ENCODE data around the gene SLC25A21.

Gene SLC25A21

DNA sequence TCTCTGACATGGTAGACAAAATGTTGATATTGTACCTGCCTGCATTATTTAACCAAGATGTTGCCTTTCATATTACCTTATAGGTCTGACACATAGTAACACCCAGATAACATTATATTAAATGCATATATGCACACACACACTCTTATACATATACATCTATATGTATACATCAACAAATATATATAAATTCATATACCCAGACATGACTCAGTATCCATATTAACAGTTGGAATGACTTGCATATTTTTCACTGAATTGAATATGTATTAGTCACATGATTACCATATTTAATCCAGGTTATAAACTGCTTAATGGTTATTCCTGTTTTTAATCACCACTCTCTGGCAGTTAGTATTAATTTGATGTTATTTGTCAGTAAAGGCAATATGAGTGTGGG lies 425.5 kb downstream of the SLC25A21 start:
- no peak overlapping the region for H3K4me2 ChIP-seq (ENCODE audit: insufficient read depth, low read length, poor library complexity, severe bottlenecking)
- H2AK5ac ChIP-seq (ENCODE audit: low read depth, low read length): no peak overlapping the region
- no peak overlapping the region for H4K91ac ChIP-seq (ENCODE audit: low read depth, low read length, poor library complexity)
- no peaks in the 10 kb centered on the region for H3K4me1 ChIP-seq (ENCODE audit: control insufficient read depth in 2 of 2, insufficient read depth in 1 of 2, low read depth in 1 of 2, low read length in 2 of 2)
- no peak overlapping the region for H2BK120ac ChIP-seq (ENCODE audit: low read depth, low read length)
- no peak overlapping the region for H2BK5ac ChIP-seq (ENCODE audit: low read length)
- H3K27me3 ChIP-seq (ENCODE audit: control insufficient read depth in 3 of 3, insufficient read depth in 3 of 3, low read depth in 1 of 3, low read length in 3 of 3): no peaks in the 10 kb centered on the region
- no peak overlapping the region for H2BK12ac ChIP-seq (ENCODE audit: low read length)
- no peaks in the 10 kb centered on the region for H3K79me1 ChIP-seq (ENCODE audit: low read depth, low read length)
- H2BK15ac ChIP-seq (ENCODE audit: low read length): no peak overlapping the region
- H2AFZ ChIP-seq (ENCODE audit: low read length): no peak overlapping the region
- no peak overlapping the region for H3K4ac ChIP-seq (ENCODE audit: low read length)
- no peak overlapping the region for H3K23ac ChIP-seq (ENCODE audit: low read depth, low read length, poor library complexity)
- H3K36me3 ChIP-seq (replicated peaks in 1 of 2; ENCODE audit: control insufficient read depth in 2 of 2, insufficient read depth in 2 of 2, low read length in 2 of 2): no peaks in the 10 kb centered on the region
- H3K18ac ChIP-seq (ENCODE audit: low read length): no peak overlapping the region
- no peak overlapping the region for H4K8ac ChIP-seq (ENCODE audit: low read depth, low read length)
- no peak overlapping the region for H3K9ac ChIP-seq (ENCODE audit: low read depth, low read length, poor library complexity)
- H3K14ac ChIP-seq (ENCODE audit: low read length): no peak overlapping the region
- no peak overlapping the region for H3K27ac ChIP-seq (replicated peaks; ENCODE audit: low read length)
- no peak overlapping the region for H3K4me3 ChIP-seq (ENCODE audit: low read length in 2 of 2)
- H3K9me3 ChIP-seq (replicated peaks in 1 of 2; ENCODE audit: control insufficient read depth in 2 of 2, insufficient read depth in 1 of 2, low read depth in 1 of 2, low read length in 2 of 2): peaks cover 0 to 2% of the 10 kb centered on the region in 2 donors
- no peak for DNase-seq (ENCODE audit: low spot score)

DNA sequence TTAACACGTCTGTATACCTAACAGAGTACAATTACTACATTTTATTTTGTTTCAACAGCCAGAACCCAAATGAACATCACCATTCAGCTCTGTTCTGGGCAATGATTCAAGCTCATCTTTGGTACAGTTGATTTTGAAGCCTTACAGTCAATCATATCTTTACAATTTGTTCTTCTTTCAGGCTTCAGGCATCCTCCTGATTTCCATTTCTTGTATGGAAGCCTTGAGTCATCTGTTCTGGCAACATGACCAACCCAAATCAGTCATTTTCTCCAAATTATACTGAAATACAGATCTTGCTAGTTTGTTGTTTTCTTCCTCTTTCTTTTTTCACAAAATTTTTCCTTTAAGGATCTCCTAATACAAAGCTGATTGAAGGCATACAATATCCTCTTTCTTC lies 430.5 kb downstream of the SLC25A21 start:
- no peaks in the 10 kb centered on the region for H3K4me1 ChIP-seq (ENCODE audit: control insufficient read depth in 2 of 2, insufficient read depth in 1 of 2, low read depth in 1 of 2, low read length in 2 of 2)
- H3K27ac ChIP-seq (replicated peaks; ENCODE audit: low read length): no peak overlapping the region
- no peak overlapping the region for H2BK12ac ChIP-seq (ENCODE audit: low read length)
- H3K4ac ChIP-seq (ENCODE audit: low read length): no peak overlapping the region
- H3K9ac ChIP-seq (ENCODE audit: low read depth, low read length, poor library complexity): no peak overlapping the region
- H3K79me1 ChIP-seq (ENCODE audit: low read depth, low read length): no peaks in the 10 kb centered on the region
- no CpG with 5 or more reads among the region's 1 CpG for WGBS, 2 donors (ENCODE audit: extremely low coverage in 2 of 2, insufficient read length in 2 of 2, insufficient replicate concordance in 1 of 2)
- no peak overlapping the region for H3K18ac ChIP-seq (ENCODE audit: low read length)
- no peak overlapping the region for H4K8ac ChIP-seq (ENCODE audit: low read depth, low read length)
- H2AFZ ChIP-seq (ENCODE audit: low read length): no peak overlapping the region
- no peaks in the 10 kb centered on the region for H3K27me3 ChIP-seq (ENCODE audit: control insufficient read depth in 3 of 3, insufficient read depth in 3 of 3, low read depth in 1 of 3, low read length in 3 of 3)
- no peak overlapping the region for H2BK120ac ChIP-seq (ENCODE audit: low read depth, low read length)
- H3K23ac ChIP-seq (ENCODE audit: low read depth, low read length, poor library complexity): no peak overlapping the region
- H3K9me3 ChIP-seq (replicated peaks in 1 of 2; ENCODE audit: control insufficient read depth in 2 of 2, insufficient read depth in 1 of 2, low read depth in 1 of 2, low read length in 2 of 2): peaks cover 2% of the 10 kb centered on the region in 2 donors
- no peak overlapping the region for H2BK5ac ChIP-seq (ENCODE audit: low read length)
- H2BK15ac ChIP-seq (ENCODE audit: low read length): no peak overlapping the region
- no peak overlapping the region for H3K4me3 ChIP-seq (ENCODE audit: low read length in 2 of 2)
- no peak overlapping the region for H3K14ac ChIP-seq (ENCODE audit: low read length)
- no peaks in the 10 kb centered on the region for H3K36me3 ChIP-seq (replicated peaks in 1 of 2; ENCODE audit: control insufficient read depth in 2 of 2, insufficient read depth in 2 of 2, low read length in 2 of 2)
- no peak for DNase-seq (ENCODE audit: low spot score)
- no peak overlapping the region for H3K4me2 ChIP-seq (ENCODE audit: insufficient read depth, low read length, poor library complexity, severe bottlenecking)
- H2AK5ac ChIP-seq (ENCODE audit: low read depth, low read length): no peak overlapping the region
- no peak overlapping the region for H4K91ac ChIP-seq (ENCODE audit: low read depth, low read length, poor library complexity)

DNA sequence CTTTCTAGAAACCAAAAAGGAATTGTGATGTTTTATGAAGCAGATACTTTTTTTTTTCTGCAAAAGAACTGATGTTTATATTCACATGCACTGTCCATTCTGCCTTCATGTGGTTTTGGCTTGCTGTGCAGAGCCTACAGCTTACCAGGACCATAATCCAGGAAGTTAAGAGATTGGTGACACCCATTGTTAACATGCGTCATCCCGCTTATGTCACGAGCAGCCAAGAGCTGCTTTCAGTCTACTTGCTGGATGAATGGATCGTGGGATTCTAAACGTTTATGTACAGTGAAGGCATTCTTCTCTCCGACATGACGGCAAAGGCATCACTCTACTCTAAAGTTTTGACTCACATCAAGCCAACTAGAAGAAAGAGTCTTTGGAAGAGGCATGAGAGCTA lies 434.1 kb downstream of the SLC25A21 start:
- no peak for DNase-seq (ENCODE audit: low spot score)
- WGBS, 2 donors (ENCODE audit: extremely low coverage in 2 of 2, insufficient read length in 2 of 2, insufficient replicate concordance in 1 of 2): no CpG with 5 or more reads among the region's 7 CpGs

DNA sequence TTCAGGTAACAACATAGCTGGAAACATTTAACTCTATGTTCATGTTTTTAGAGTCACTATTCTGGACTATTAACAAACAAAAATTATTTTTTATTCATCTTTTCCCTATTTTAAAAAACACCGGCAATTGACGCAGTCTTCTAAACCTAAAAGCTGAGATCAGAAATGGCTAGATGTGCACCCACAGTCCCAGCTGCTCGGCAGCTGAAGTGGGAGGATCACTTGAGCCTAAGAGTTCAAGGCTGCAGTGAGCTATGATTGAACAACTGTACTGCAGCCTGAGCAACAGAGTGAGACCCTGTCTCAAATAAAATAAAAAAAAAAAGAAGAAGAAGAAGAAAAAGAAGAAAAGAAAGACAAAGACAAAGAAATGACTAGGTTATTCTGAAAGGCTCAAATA lies 446.3 kb downstream of the SLC25A21 start:
- H3K9ac ChIP-seq (ENCODE audit: low read depth, low read length, poor library complexity): no peak overlapping the region
- H2AFZ ChIP-seq (ENCODE audit: low read length): no peak overlapping the region
- H3K4me2 ChIP-seq (ENCODE audit: insufficient read depth, low read length, poor library complexity, severe bottlenecking): no peak overlapping the region
- no peak overlapping the region for H3K18ac ChIP-seq (ENCODE audit: low read length)
- H2BK5ac ChIP-seq (ENCODE audit: low read length): no peak overlapping the region
- H3K27me3 ChIP-seq (ENCODE audit: control insufficient read depth in 3 of 3, insufficient read depth in 3 of 3, low read depth in 1 of 3, low read length in 3 of 3): no peaks in the 10 kb centered on the region
- no peak overlapping the region for H3K4ac ChIP-seq (ENCODE audit: low read length)
- H3K23ac ChIP-seq (ENCODE audit: low read depth, low read length, poor library complexity): no peak overlapping the region
- no peak overlapping the region for H2AK5ac ChIP-seq (ENCODE audit: low read depth, low read length)
- H3K14ac ChIP-seq (ENCODE audit: low read length): no peak overlapping the region
- no peaks in the 10 kb centered on the region for H3K79me1 ChIP-seq (ENCODE audit: low read depth, low read length)
- WGBS, 2 donors (ENCODE audit: extremely low coverage in 2 of 2, insufficient read length in 2 of 2, insufficient replicate concordance in 1 of 2): 100% methylated on average over 2 of the region's 3 CpGs; no CpG with 5 or more reads in 1 of the 2 donors
- peaks cover 0 to 4% of the 10 kb centered on the region in 2 donors for H3K4me1 ChIP-seq (ENCODE audit: control insufficient read depth in 2 of 2, insufficient read depth in 1 of 2, low read depth in 1 of 2, low read length in 2 of 2)
- no peak overlapping the region for H2BK12ac ChIP-seq (ENCODE audit: low read length)
- H3K27ac ChIP-seq (replicated peaks; ENCODE audit: low read length): no peak overlapping the region
- no peak for DNase-seq (ENCODE audit: low spot score)
- no peak overlapping the region for H2BK15ac ChIP-seq (ENCODE audit: low read length)
- H4K8ac ChIP-seq (ENCODE audit: low read depth, low read length): no peak overlapping the region
- H2BK120ac ChIP-seq (ENCODE audit: low read depth, low read length): no peak overlapping the region
- no peak overlapping the region for H3K4me3 ChIP-seq (ENCODE audit: low read length in 2 of 2)
- no peak overlapping the region for H4K91ac ChIP-seq (ENCODE audit: low read depth, low read length, poor library complexity)
- no peaks in the 10 kb centered on the region for H3K9me3 ChIP-seq (replicated peaks in 1 of 2; ENCODE audit: control insufficient read depth in 2 of 2, insufficient read depth in 1 of 2, low read depth in 1 of 2, low read length in 2 of 2)
- no peaks in the 10 kb centered on the region for H3K36me3 ChIP-seq (replicated peaks in 1 of 2; ENCODE audit: control insufficient read depth in 2 of 2, insufficient read depth in 2 of 2, low read length in 2 of 2)

More for the DNA sequence above, 434.1 kb downstream of the SLC25A21 start:
- Histone ChIP-seq H3K9ac (ENCODE audit: low read depth, low read length, poor library complexity) (no peak overlapping the region), H3K4me1 (ENCODE audit: control insufficient read depth in 2 of 2, insufficient read depth in 1 of 2, low read depth in 1 of 2, low read length in 2 of 2) (no peaks in the 10 kb centered on the region), H3K79me1 (ENCODE audit: low read depth, low read length) (no peaks in the 10 kb centered on the region), H4K8ac (ENCODE audit: low read depth, low read length) (no peak overlapping the region), H3K9me3 (replicated peaks in 1 of 2; ENCODE audit: control insufficient read depth in 2 of 2, insufficient read depth in 1 of 2, low read depth in 1 of 2, low read length in 2 of 2) (peaks cover 0 to 2% of the 10 kb centered on the region in 2 donors), H3K27me3 (ENCODE audit: control insufficient read depth in 3 of 3, insufficient read depth in 3 of 3, low read depth in 1 of 3, low read length in 3 of 3) (no peaks in the 10 kb centered on the region), H3K18ac (ENCODE audit: low read length) (no peak overlapping the region), H3K27ac (replicated peaks; ENCODE audit: low read length) (no peak overlapping the region), H3K4ac (ENCODE audit: low read length) (no peak overlapping the region), H2BK15ac (ENCODE audit: low read length) (no peak overlapping the region), H2AFZ (ENCODE audit: low read length) (no peak overlapping the region), H3K14ac (ENCODE audit: low read length) (no peak overlapping the region), H2BK12ac (ENCODE audit: low read length) (no peak overlapping the region), H3K4me2 (ENCODE audit: insufficient read depth, low read length, poor library complexity, severe bottlenecking) (no peak overlapping the region), H3K23ac (ENCODE audit: low read depth, low read length, poor library complexity) (no peak overlapping the region), H4K91ac (ENCODE audit: low read depth, low read length, poor library complexity) (no peak overlapping the region), H3K36me3 (replicated peaks in 1 of 2; ENCODE audit: control insufficient read depth in 2 of 2, insufficient read depth in 2 of 2, low read length in 2 of 2) (no peaks in the 10 kb centered on the region), H3K4me3 (ENCODE audit: low read length in 2 of 2) (no peak overlapping the region), H2AK5ac (ENCODE audit: low read depth, low read length) (no peak overlapping the region), H2BK120ac (ENCODE audit: low read depth, low read length) (no peak overlapping the region), H2BK5ac (ENCODE audit: low read length) (no peak overlapping the region)

Measured in neuronal stem cell (in vitro differentiated cells).